ENCODE data around the gene PDE4B.

DNA sequence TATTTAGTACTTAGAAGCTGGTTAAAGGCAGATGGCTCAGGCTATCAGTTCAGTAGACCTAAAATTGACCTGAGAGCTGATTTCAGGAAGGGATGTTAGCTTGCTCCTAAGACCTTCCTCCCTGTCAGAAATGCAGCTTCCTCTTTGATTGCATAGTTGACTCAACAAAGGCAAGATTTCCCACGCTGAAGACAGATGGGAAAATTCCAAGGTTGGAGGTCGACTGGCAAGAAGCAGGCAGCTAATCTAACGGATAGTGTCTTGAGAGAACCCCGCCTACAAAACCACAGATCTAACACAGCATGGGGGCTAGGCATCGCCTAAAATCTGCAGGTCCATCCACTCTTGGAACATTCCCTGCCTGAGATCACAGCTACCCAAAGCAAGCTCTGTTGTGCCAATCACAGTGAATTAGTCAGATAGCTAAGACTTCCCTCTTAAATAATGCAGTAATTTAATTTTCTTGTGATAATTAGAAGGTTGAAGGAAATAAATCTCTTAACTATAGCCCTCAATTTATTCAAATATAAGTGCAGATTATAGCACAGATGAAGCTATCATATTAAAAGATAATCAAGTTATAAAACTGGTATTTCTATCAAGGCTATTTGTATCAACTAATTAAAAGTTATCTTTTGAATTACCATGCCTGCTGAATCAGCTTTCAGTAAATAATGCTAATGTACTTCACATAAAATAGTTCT is 383.5 kb downstream of the PDE4B start:
- TF ChIP-seq EZH2 (IDR thresholded peaks at IDR 0.05; ENCODE audit: borderline replicate concordance, insufficient read depth, low read length, poor library complexity, severe bottlenecking) (no peak), RAD21 (conservative IDR thresholded peaks at IDR 0.05) (no peak), EP300 (conservative IDR thresholded peaks at IDR 0.05; ENCODE audit: poor library complexity, severe bottlenecking) (no peak), POLR2AphosphoS5 (IDR thresholded peaks at IDR 0.05) (no peak), MXI1 (conservative IDR thresholded peaks at IDR 0.05; ENCODE audit: poor library complexity, severe bottlenecking) (no peak), TAF1 (IDR thresholded peaks at IDR 0.05; ENCODE audit: low read depth) (no peak)
- TF ChIP-seq, protein P1, sequence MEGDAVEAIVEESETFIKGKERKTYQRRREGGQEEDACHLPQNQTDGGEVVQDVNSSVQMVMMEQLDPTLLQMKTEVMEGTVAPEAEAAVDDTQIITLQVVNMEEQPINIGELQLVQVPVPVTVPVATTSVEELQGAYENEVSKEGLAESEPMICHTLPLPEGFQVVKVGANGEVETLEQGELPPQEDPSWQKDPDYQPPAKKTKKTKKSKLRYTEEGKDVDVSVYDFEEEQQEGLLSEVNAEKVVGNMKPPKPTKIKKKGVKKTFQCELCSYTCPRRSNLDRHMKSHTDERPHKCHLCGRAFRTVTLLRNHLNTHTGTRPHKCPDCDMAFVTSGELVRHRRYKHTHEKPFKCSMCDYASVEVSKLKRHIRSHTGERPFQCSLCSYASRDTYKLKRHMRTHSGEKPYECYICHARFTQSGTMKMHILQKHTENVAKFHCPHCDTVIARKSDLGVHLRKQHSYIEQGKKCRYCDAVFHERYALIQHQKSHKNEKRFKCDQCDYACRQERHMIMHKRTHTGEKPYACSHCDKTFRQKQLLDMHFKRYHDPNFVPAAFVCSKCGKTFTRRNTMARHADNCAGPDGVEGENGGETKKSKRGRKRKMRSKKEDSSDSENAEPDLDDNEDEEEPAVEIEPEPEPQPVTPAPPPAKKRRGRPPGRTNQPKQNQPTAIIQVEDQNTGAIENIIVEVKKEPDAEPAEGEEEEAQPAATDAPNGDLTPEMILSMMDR (IDR thresholded peaks at IDR 0.05; ENCODE audit: poor library complexity, severe bottlenecking): no peak
- TF ChIP-seq, protein P2, sequence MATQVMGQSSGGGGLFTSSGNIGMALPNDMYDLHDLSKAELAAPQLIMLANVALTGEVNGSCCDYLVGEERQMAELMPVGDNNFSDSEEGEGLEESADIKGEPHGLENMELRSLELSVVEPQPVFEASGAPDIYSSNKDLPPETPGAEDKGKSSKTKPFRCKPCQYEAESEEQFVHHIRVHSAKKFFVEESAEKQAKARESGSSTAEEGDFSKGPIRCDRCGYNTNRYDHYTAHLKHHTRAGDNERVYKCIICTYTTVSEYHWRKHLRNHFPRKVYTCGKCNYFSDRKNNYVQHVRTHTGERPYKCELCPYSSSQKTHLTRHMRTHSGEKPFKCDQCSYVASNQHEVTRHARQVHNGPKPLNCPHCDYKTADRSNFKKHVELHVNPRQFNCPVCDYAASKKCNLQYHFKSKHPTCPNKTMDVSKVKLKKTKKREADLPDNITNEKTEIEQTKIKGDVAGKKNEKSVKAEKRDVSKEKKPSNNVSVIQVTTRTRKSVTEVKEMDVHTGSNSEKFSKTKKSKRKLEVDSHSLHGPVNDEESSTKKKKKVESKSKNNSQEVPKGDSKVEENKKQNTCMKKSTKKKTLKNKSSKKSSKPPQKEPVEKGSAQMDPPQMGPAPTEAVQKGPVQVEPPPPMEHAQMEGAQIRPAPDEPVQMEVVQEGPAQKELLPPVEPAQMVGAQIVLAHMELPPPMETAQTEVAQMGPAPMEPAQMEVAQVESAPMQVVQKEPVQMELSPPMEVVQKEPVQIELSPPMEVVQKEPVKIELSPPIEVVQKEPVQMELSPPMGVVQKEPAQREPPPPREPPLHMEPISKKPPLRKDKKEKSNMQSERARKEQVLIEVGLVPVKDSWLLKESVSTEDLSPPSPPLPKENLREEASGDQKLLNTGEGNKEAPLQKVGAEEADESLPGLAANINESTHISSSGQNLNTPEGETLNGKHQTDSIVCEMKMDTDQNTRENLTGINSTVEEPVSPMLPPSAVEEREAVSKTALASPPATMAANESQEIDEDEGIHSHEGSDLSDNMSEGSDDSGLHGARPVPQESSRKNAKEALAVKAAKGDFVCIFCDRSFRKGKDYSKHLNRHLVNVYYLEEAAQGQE (IDR thresholded peaks at IDR 0.05; ENCODE audit: borderline replicate concordance): no peak

Measured in neural cell (in vitro differentiated cells).